Ovary (tissue), 3 donors: Measurements from ENCODE around the gene C1QTNF12.

Experiments used
- CTCF ChIP-seq, 3 donors: fragments of 450-650 bp in 2 of 3; fragments of 200-600 bp in 1 of 3; IDR thresholded peaks; one replicate each; pipeline versions ENCODE4 v1.5.1 to v1.8.0; 2016 to 2022; ENCODE audit warnings: antibody characterized with exemption in 3 of 3, mild to moderate bottlenecking in 1 of 3
- EP300 ChIP-seq: sonication (generic); formaldehyde crosslinking; IDR thresholded peaks from one replicate; pipeline ENCODE4 v1.6.1; 2017; ENCODE audit warnings: antibody characterized with exemption
- POLR2A ChIP-seq: fragments of 450-650 bp; IDR thresholded peaks from one replicate; pipeline ENCODE4 v1.6.1; 2017; ENCODE audit warnings: antibody characterized with exemption, mild to moderate bottlenecking, moderate library complexity
- donor health status: DM: no; HTN: no; CAD: no.

GRCh38 chr1:1220197-1220596 is 26.3 kb downstream of the C1QTNF12 start:
- no peak for TF ChIP-seq CTCF (IDR thresholded peaks at IDR 0.05)
- no peak for TF ChIP-seq POLR2A
- TF ChIP-seq EP300, result no peak
